ENCODE results near the gene UBR4. TPM values are rescaled to one million over a fixed set of nuclear protein-coding genes. Genes with fewer than 3 reads are reported as not detected.

UBR4 gene
- total and polyA plus RNA-seq, 3 donors from 2014 or later = 301 to 708 (median 613) TPM

DNA sequence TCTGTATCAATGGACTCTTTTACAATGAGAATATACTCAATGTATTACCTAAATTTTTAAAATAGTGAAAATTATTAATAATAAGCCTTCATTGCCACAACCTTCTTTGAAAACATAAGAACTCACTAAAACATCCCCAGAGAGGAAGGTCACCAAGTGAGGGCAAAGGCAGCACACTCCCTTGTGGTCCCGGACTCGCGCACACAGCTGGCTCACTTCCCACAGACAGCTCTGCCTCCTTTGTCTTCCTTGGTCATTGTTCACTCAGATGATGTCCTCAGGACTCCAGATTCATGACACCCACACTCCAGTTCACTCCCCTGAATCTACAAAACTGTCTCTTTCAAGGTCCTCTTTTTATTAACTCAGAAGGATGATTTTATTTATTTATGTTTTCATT, 19.2 kb upstream of the UBR4 start:
- H3K36me3 ChIP-seq (ENCODE audit: low read depth, missing control alignments) = no peaks in the 10 kb centered on the region
- H3K4me3 ChIP-seq = no peak overlapping the region
- peaks cover 21% of the 10 kb centered on the region for H3K4me1 ChIP-seq
- TF ChIP-seq, protein P1, sequence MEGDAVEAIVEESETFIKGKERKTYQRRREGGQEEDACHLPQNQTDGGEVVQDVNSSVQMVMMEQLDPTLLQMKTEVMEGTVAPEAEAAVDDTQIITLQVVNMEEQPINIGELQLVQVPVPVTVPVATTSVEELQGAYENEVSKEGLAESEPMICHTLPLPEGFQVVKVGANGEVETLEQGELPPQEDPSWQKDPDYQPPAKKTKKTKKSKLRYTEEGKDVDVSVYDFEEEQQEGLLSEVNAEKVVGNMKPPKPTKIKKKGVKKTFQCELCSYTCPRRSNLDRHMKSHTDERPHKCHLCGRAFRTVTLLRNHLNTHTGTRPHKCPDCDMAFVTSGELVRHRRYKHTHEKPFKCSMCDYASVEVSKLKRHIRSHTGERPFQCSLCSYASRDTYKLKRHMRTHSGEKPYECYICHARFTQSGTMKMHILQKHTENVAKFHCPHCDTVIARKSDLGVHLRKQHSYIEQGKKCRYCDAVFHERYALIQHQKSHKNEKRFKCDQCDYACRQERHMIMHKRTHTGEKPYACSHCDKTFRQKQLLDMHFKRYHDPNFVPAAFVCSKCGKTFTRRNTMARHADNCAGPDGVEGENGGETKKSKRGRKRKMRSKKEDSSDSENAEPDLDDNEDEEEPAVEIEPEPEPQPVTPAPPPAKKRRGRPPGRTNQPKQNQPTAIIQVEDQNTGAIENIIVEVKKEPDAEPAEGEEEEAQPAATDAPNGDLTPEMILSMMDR (IDR thresholded peaks at IDR 0.05) = no peak
- TF ChIP-seq POLR2A (IDR thresholded peaks at IDR 0.05) = no peak
- no peak overlapping the region for H3K27ac ChIP-seq
- DNase-seq = no peak
- H3K9me3 ChIP-seq = no peaks in the 10 kb centered on the region
- no peaks in the 10 kb centered on the region for H3K27me3 ChIP-seq
- 36 to 58% methylated on average over 3 of the region's 3 CpGs for WGBS, 2 donors
- intact Hi-C loops (cut with DNase I; ENCODE audit: low total_unique reads) = no loop called here

DNA sequence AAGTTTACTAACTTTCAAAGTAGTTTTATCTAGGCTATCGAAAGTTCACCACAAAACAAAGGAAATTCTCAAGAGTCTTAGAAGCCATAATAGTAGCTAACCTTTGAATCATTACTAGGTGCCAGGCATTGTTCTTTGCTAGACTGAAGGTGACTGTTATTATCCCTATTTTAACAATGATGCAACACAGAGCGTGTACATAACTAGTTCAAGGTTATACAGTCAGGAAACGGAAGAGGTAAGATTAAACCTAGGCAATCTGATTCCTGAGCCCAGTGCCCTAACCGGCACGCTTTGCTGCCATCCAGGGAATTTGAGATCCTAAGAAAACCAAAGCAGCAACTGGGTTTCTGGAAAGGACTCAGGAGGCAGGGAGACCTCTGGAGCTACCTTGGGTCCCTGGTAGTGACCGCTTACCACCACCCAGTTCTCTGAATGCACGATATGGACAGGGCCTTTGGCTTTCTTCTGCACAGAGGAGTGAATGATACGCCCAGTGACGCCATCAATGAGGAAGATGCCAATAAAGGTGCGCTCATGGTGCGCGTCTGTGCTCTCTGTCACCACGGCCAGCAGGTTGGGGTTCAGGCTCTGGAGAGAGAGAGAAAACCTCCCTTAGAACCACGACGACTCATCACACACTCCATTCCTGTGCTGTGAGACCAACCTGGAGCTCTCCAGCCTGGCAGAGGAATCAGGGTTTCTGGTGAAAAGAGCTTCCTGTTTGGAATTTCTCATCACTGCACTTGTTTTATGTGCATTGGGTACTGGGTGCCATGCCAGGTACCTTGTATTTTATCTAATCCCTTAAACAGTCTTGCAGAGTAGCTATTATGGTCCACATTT, 13.1 kb upstream of the UBR4 start:
- H3K36me3 ChIP-seq (ENCODE audit: low read depth, missing control alignments) = no peaks in the 10 kb centered on the region
- 85 to 88% methylated on average over 15 of the region's 15 CpGs for WGBS, 2 donors
- no peak for DNase-seq
- H3K9me3 ChIP-seq = no peaks in the 10 kb centered on the region
- intact Hi-C loops (cut with DNase I; ENCODE audit: low total_unique reads) = no loop called here
- no peaks in the 10 kb centered on the region for H3K27me3 ChIP-seq
- no peak overlapping the region for H3K27ac ChIP-seq
- no peak overlapping the region for H3K4me3 ChIP-seq
- TF ChIP-seq POLR2A (IDR thresholded peaks at IDR 0.05) = no peak
- TF ChIP-seq, protein P1 (IDR thresholded peaks at IDR 0.05) = no peak
- no peaks in the 10 kb centered on the region for H3K4me1 ChIP-seq

- no peak overlapping the region for H3K4me3 ChIP-seq
- no peaks in the 10 kb centered on the region for H3K9me3 ChIP-seq
- H3K27me3 ChIP-seq = no peaks in the 10 kb centered on the region
- 96 to 97% methylated on average over 11 of the region's 11 CpGs for WGBS, 2 donors
- no peaks in the 10 kb centered on the region for H3K4me1 ChIP-seq
- no peak for DNase-seq
- intact Hi-C loops (cut with DNase I; ENCODE audit: low total_unique reads) = no loop called here
- TF ChIP-seq POLR2A (IDR thresholded peaks at IDR 0.05) = no peak
- TF ChIP-seq, protein P1 (IDR thresholded peaks at IDR 0.05) = no peak
- H3K36me3 ChIP-seq (ENCODE audit: low read depth, missing control alignments) = no peaks in the 10 kb centered on the region
- H3K27ac ChIP-seq = no peak overlapping the region
These were observed 12.5 kb upstream of the UBR4 start for GRCh38 chr1:19222573-19222972.

GRCh38 chr1:19220991-19221390, 10.9 kb upstream of the UBR4 start:
- no peak for TF ChIP-seq POLR2A (IDR thresholded peaks at IDR 0.05)
- TF ChIP-seq, protein P1 (IDR thresholded peaks at IDR 0.05) = no peak
- intact Hi-C loops (cut with DNase I; ENCODE audit: low total_unique reads) = no loop called here
- Histone ChIP-seq H3K4me1 (no peaks in the 10 kb centered on the region), H3K27me3 (no peaks in the 10 kb centered on the region), H3K27ac (no peak overlapping the region), H3K9me3 (no peaks in the 10 kb centered on the region), H3K4me3 (no peak overlapping the region), H3K36me3 (ENCODE audit: low read depth, missing control alignments) (no peaks in the 10 kb centered on the region)
- 72 to 74% methylated on average over 7 of the region's 7 CpGs for WGBS, 2 donors
- no peak for DNase-seq
